Caco-2 (cell line): ENCODE data around the gene CTNNAL1. TPM values are rescaled to one million over a fixed set of nuclear protein-coding genes. Genes with fewer than 3 reads are reported as not detected.

ENCODE experiments used
- BruUV-seq: library from RNA; stranded (reverse); fragments of 400-500 nt; replicated peaks from 2 replicates; lab custom pipeline; 2021; lab: Mats Ljungman, UMichigan
- CTCF ChIA-PET: fragments of 300-600 bp; sonication (Branson Sonifier 250); formaldehyde crosslinking; loops from one replicate; lab custom pipeline; 2022; ENCODE audit warnings: antibody characterized with exemption; lab: Charles Lee
- POLR2A ChIA-PET: fragments of 300-600 bp; sonication (Branson Sonifier 250); formaldehyde crosslinking; loops from one replicate; lab custom pipeline; 2022; ENCODE audit warnings: antibody characterized with exemption; lab: Charles Lee
- DNase-seq, 2 experiments: peaks; one replicate each; pipeline versions ENCODE4 v3.0.0 to v3.0.0-alpha.2; 2020 to 2022
- H3K27me3 ChIP-seq: replicated peaks from 2 replicates; pipeline ENCODE4 v1.6.0; 2011; ENCODE audit warnings: low read length; ENCODE audit not compliant: control insufficient read depth, insufficient read depth
- H3K36me3 ChIP-seq: 2 replicates; pipeline ENCODE4 v1.5.1; 2011; ENCODE audit warnings: low read length; ENCODE audit not compliant: control insufficient read depth, insufficient read depth
- H3K4me1 ChIP-seq: fragments of 250-450 bp; sonication (Bioruptor Pico); 2 replicates; pipeline ENCODE4 v1.5.1; 2020; ENCODE audit warnings: mild to moderate bottlenecking
- H3K4me3 ChIP-seq: 2 replicates; pipeline ENCODE4 v1.5.1; 2011; ENCODE audit warnings: low read depth, mild to moderate bottlenecking, control low read depth, low read length
- H3K9me3 ChIP-seq: fragments of 250-450 bp; sonication (Bioruptor Pico); 2 replicates; pipeline ENCODE4 v1.5.1; 2020; ENCODE audit warnings: mild to moderate bottlenecking, moderate library complexity
- H3K27ac Mint-ChIP-seq: one replicate; pipeline ENCODE4 v1.8.0; 2022; ENCODE audit warnings: mixed read lengths; ENCODE audit not compliant: unreplicated experiment
- H3K27me3 Mint-ChIP-seq: one replicate; pipeline ENCODE4 v1.8.0; 2022; ENCODE audit warnings: mixed read lengths; ENCODE audit not compliant: insufficient read depth, unreplicated experiment
- H3K36me3 Mint-ChIP-seq: one replicate; pipeline ENCODE4 v1.8.0; 2022; ENCODE audit warnings: mild to moderate bottlenecking, mixed read lengths; ENCODE audit not compliant: insufficient read depth, unreplicated experiment
- H3K4me1 Mint-ChIP-seq: one replicate; pipeline ENCODE4 v1.8.0; 2022; ENCODE audit warnings: low read depth, mixed read lengths; ENCODE audit not compliant: unreplicated experiment
- H3K4me3 Mint-ChIP-seq: one replicate; pipeline ENCODE4 v1.8.0; 2022; ENCODE audit warnings: mild to moderate bottlenecking, moderate library complexity, mixed read lengths; ENCODE audit not compliant: unreplicated experiment
- H3K9me3 Mint-ChIP-seq: one replicate; pipeline ENCODE4 v1.8.0; 2022; ENCODE audit warnings: mixed read lengths; ENCODE audit not compliant: unreplicated experiment
- CTCF ChIP-seq, 2 experiments: fragments of 200-600 bp in 1 of 2; IDR thresholded peaks; 1 replicate in 1 of 2; 2 replicates in 1 of 2; pipeline versions ENCODE4 v1.5.1 to v1.8.0; 2011 to 2022; ENCODE audit warnings: antibody characterized with exemption in 1 of 2, control low read depth in 1 of 2, inconsistent platforms in 1 of 2, low read depth in 1 of 2, low read length in 1 of 2, mild to moderate bottlenecking in 1 of 2, moderate library complexity in 1 of 2; ENCODE audit not compliant: insufficient read depth in 1 of 2, severe bottlenecking in 1 of 2, unreplicated experiment in 1 of 2
- intact Hi-C: fragments of 100-400 bp; cut with micrococcal nuclease; formaldehyde crosslinking; loops from one replicate; pipeline ENCODE4 v1.10.0; 2022; ENCODE audit not compliant: unreplicated experiment
- total RNA-seq: library from RNA; stranded (reverse); gene quantifications from 2 replicates; pipeline ENCODE4 v1.2.3, GENCODE V29; 2022

CTNNAL1 gene
- total RNA-seq, 1 experiment from 2014 or later = 107 TPM

GRCh38 chr9:109001275-109001676 lies 12.0 kb downstream of the CTNNAL1 start:
- H3K4me3 Mint-ChIP-seq = no peak overlapping the region
- H3K4me1 Mint-ChIP-seq = peaks cover 35% of the 10 kb centered on the region
- H3K36me3 Mint-ChIP-seq = peaks cover 40% of the 10 kb centered on the region
- H3K36me3 ChIP-seq = peaks cover 2% of the 10 kb centered on the region; the same call in 1 of the 2 replicates
- no peaks in the 10 kb centered on the region for H3K27me3 Mint-ChIP-seq
- H3K4me1 ChIP-seq = peaks cover 12% of the 10 kb centered on the region; the same call in 1 of the 2 replicates
- BruUV-seq = no TSS peak
- H3K27me3 ChIP-seq = no peaks in the 10 kb centered on the region
- ChIA-PET CTCF (no interaction called here), POLR2A (no interaction called here)
- DNase-seq = no peak
- intact Hi-C loops = no loop called here
- no peak overlapping the region for H3K27ac Mint-ChIP-seq
- peaks cover 19% of the 10 kb centered on the region for H3K9me3 Mint-ChIP-seq
- peaks cover 17% of the 10 kb centered on the region; the same call in 1 of the 2 replicates for H3K9me3 ChIP-seq
- no peak for TF ChIP-seq CTCF (IDR thresholded peaks at IDR 0.05; ENCODE audit: insufficient read depth in 1 of 2, low read depth in 1 of 2, low read length in 1 of 2, severe bottlenecking in 1 of 2, unreplicated experiment in 1 of 2)
- no peak overlapping the region for H3K4me3 ChIP-seq

- H3K4me1 ChIP-seq = peaks cover 12% of the 10 kb centered on the region; the same call in 1 of the 2 replicates
- H3K27me3 Mint-ChIP-seq = no peaks in the 10 kb centered on the region
- CTCF ChIA-PET = no interaction called here
- no TSS peak for BruUV-seq
- H3K4me3 ChIP-seq = no peak overlapping the region
- H3K9me3 Mint-ChIP-seq = peaks cover 4% of the 10 kb centered on the region
- no peak for DNase-seq
- no peak overlapping the region for H3K27ac Mint-ChIP-seq
- no peak for TF ChIP-seq CTCF (IDR thresholded peaks at IDR 0.05; ENCODE audit: insufficient read depth in 1 of 2, low read depth in 1 of 2, low read length in 1 of 2, severe bottlenecking in 1 of 2, unreplicated experiment in 1 of 2)
- no peaks in the 10 kb centered on the region for H3K27me3 ChIP-seq
- H3K36me3 Mint-ChIP-seq = peaks cover 34% of the 10 kb centered on the region
- POLR2A ChIA-PET = interaction anchor here (0.6 kb wide), 1 partner anchor 11 kb away, joined by 3 read pairs; no protein-coding TSS in a partner anchor
- no peaks in the 10 kb centered on the region for H3K36me3 ChIP-seq
- peaks cover 33% of the 10 kb centered on the region for H3K4me1 Mint-ChIP-seq
- intact Hi-C loops = no loop called here
- no peak overlapping the region for H3K4me3 Mint-ChIP-seq
- no peaks in the 10 kb centered on the region for H3K9me3 ChIP-seq
These were observed 16.2 kb downstream of the CTNNAL1 start for GRCh38 chr9:108997112-108997511.

GRCh38 chr9:108996643-108997042 lies 16.7 kb downstream of the CTNNAL1 start:
- no TSS peak for BruUV-seq

More at GRCh38 chr9:108996643-108997042, 16.7 kb downstream of the CTNNAL1 start:
- ChIA-PET CTCF (no interaction called here), POLR2A (interaction anchor here (0.6 kb wide), 1 partner anchor 12 kb away, joined by 3 read pairs; no protein-coding TSS in a partner anchor)
- peaks cover 28% of the 10 kb centered on the region for H3K4me1 Mint-ChIP-seq
- H3K4me1 ChIP-seq = peaks cover 12% of the 10 kb centered on the region; the same call in 1 of the 2 replicates
- no peak overlapping the region for H3K4me3 ChIP-seq
- no peaks in the 10 kb centered on the region for H3K27me3 Mint-ChIP-seq
- TF ChIP-seq CTCF (IDR thresholded peaks at IDR 0.05; ENCODE audit: insufficient read depth in 1 of 2, low read depth in 1 of 2, low read length in 1 of 2, severe bottlenecking in 1 of 2, unreplicated experiment in 1 of 2) = no peak
- H3K4me3 Mint-ChIP-seq = no peak overlapping the region
- no peaks in the 10 kb centered on the region for H3K9me3 ChIP-seq
- intact Hi-C loops = no loop called here
- no peaks in the 10 kb centered on the region for H3K27me3 ChIP-seq
- no peaks in the 10 kb centered on the region for H3K36me3 ChIP-seq
- peaks cover 34% of the 10 kb centered on the region for H3K36me3 Mint-ChIP-seq
- no peak for DNase-seq
- H3K27ac Mint-ChIP-seq = no peak overlapping the region
- H3K9me3 Mint-ChIP-seq = no peaks in the 10 kb centered on the region
